Esophagus muscularis mucosa (tissue), 3 donors: ENCODE measurements around the gene GJB2.

Experiments used
- CTCF ChIP-seq, 3 experiments: fragments of 200-600 bp in 2 of 3; fragments of 450-650 bp in 1 of 3; sonication (generic) in 2 of 3; IDR thresholded peaks; one replicate each; pipeline ENCODE4 v1.5.1; 2017 to 2019; ENCODE audit warnings: antibody characterized with exemption in 3 of 3, mild to moderate bottlenecking in 2 of 3, moderate library complexity in 1 of 3
- POLR2AphosphoS5 ChIP-seq, 2 donors: sonication (generic); formaldehyde crosslinking; IDR thresholded peaks; one replicate each; pipeline ENCODE4 v1.6.1; 2017; ENCODE audit warnings: antibody characterized with exemption in 2 of 2

- TF ChIP-seq CTCF (IDR thresholded peaks at IDR 0.05): no peak
- no peak for TF ChIP-seq POLR2AphosphoS5 (IDR thresholded peaks at IDR 0.05)
Measured at GRCh38 chr13:20232556-20233277, 40.0 kb upstream of the GJB2 start.
